GM12878 (cell line): ENCODE results near the gene FBRSL1. TPM values are rescaled to one million over a fixed set of nuclear protein-coding genes. Genes with fewer than 3 reads are reported as not detected.

Experiments
- ATF7 ChIP-seq: fragments of 450-650 bp; IDR thresholded peaks from 2 replicates; pipeline ENCODE4 v1.6.1; 2016; ENCODE audit warnings: low read depth, mild to moderate bottlenecking
- BCLAF1 ChIP-seq: fragments of 450-650 bp; IDR thresholded peaks from 2 replicates; pipeline ENCODE4 v1.6.1; 2017; ENCODE audit warnings: antibody characterized with exemption, mild to moderate bottlenecking, moderate library complexity
- CBX3 ChIP-seq: fragments of 200-600 bp; sonication (generic); IDR thresholded peaks from 2 replicates; pipeline ENCODE4 v1.6.1; 2016; ENCODE audit warnings: low read depth, borderline replicate concordance
- CHD1 ChIP-seq: IDR thresholded peaks from 2 replicates; pipeline ENCODE4 v1.6.1; 2012; ENCODE audit warnings: low read depth, low read length, improper control_type of control experiment
- CHD2 ChIP-seq: IDR thresholded peaks from 2 replicates; pipeline ENCODE4 v1.6.1; 2011; ENCODE audit warnings: low read depth, low read length, improper control_type of control experiment, borderline replicate concordance
- ELK1 ChIP-seq: IDR thresholded peaks from 2 replicates; pipeline ENCODE4 v1.6.1; 2012; ENCODE audit warnings: low read depth, low read length, improper control_type of control experiment
- EP300 ChIP-seq, 2 experiments: fragments of 150-350 bp in 1 of 2; IDR thresholded peaks; 2 replicates each; pipeline ENCODE4 v1.6.1; 2011 to 2012; ENCODE audit warnings: low read depth in 2 of 2, low read length in 2 of 2, borderline replicate concordance in 1 of 2, improper control_type of control experiment in 1 of 2, inconsistent platforms in 1 of 2; ENCODE audit not compliant: control insufficient read depth in 1 of 2
- EZH2 ChIP-seq: IDR thresholded peaks from 2 replicates; pipeline ENCODE4 v1.6.1; 2012; ENCODE audit warnings: low read depth, mild to moderate bottlenecking, control low read depth, inconsistent platforms, low read length, borderline replicate concordance; ENCODE audit not compliant: control insufficient read depth
- GATAD2B ChIP-seq: fragments of 450-650 bp; conservative IDR thresholded peaks from 2 replicates; pipeline ENCODE4 v1.6.1; 2017; ENCODE audit warnings: low read depth, mild to moderate bottlenecking, moderate library complexity
- HDGF ChIP-seq: fragments of 450-650 bp; IDR thresholded peaks from 2 replicates; pipeline ENCODE4 v1.6.1; 2016; ENCODE audit warnings: antibody characterized with exemption
- IRF4 ChIP-seq: IDR thresholded peaks from 2 replicates; pipeline ENCODE4 v1.6.1; 2011; ENCODE audit warnings: low read depth, low read length
- JUNB ChIP-seq: IDR thresholded peaks from 2 replicates; pipeline ENCODE4 v1.6.1; 2016; ENCODE audit warnings: antibody characterized with exemption, mild to moderate bottlenecking
- KLF5 ChIP-seq: fragments of 450-650 bp; IDR thresholded peaks from 2 replicates; pipeline ENCODE4 v1.6.1; 2014; ENCODE audit warnings: mild to moderate bottlenecking; ENCODE audit not compliant: partially characterized antibody
- MEF2B ChIP-seq: fragments of 450-650 bp; IDR thresholded peaks from 2 replicates; pipeline ENCODE4 v1.6.1; 2018; ENCODE audit warnings: mild to moderate bottlenecking, moderate library complexity; ENCODE audit not compliant: partially characterized antibody, poor library complexity, severe bottlenecking
- NR2C2 ChIP-seq: IDR thresholded peaks from 2 replicates; pipeline ENCODE4 v1.6.1; 2011; ENCODE audit warnings: borderline replicate concordance, low read depth; ENCODE audit not compliant: control insufficient read depth, insufficient read length
- POLR2AphosphoS2 ChIP-seq: IDR thresholded peaks from 2 replicates; pipeline ENCODE4 v1.6.1; 2011; ENCODE audit warnings: low read depth, mild to moderate bottlenecking, low read length, improper control_type of control experiment, moderate library complexity
- RAD21 ChIP-seq: IDR thresholded peaks from 2 replicates; pipeline ENCODE4 v1.6.1; 2011; ENCODE audit warnings: mild to moderate bottlenecking, low read depth, low read length, moderate library complexity; ENCODE audit not compliant: insufficient read depth
- RUNX3 ChIP-seq: IDR thresholded peaks from 2 replicates; pipeline ENCODE4 v1.6.1; 2012; ENCODE audit warnings: low read length, inconsistent platforms
- SIN3A ChIP-seq: IDR thresholded peaks from 2 replicates; pipeline ENCODE4 v1.6.1; 2012; ENCODE audit warnings: low read depth, low read length, improper control_type of control experiment
- SIX5 ChIP-seq: IDR thresholded peaks from 2 replicates; pipeline ENCODE4 v1.6.1; 2011; ENCODE audit warnings: mild to moderate bottlenecking, low read depth, low read length, moderate library complexity; ENCODE audit not compliant: severe bottlenecking
- SMARCA5 ChIP-seq: fragments of 450-650 bp; IDR thresholded peaks from 2 replicates; pipeline ENCODE4 v1.6.1; 2017; ENCODE audit warnings: mild to moderate bottlenecking
- SMC3 ChIP-seq: IDR thresholded peaks from 2 replicates; pipeline ENCODE4 v1.6.1; 2011; ENCODE audit warnings: low read length, improper control_type of control experiment, borderline replicate concordance
- TCF12 ChIP-seq: IDR thresholded peaks from 2 replicates; pipeline ENCODE4 v1.6.1; 2011; ENCODE audit warnings: low read depth, mild to moderate bottlenecking, low read length
- TCF3 ChIP-seq: IDR thresholded peaks from 2 replicates; pipeline ENCODE4 v1.6.1; 2012; ENCODE audit warnings: low read depth, mild to moderate bottlenecking, low read length, borderline replicate concordance; ENCODE audit not compliant: insufficient read depth
- YY1 ChIP-seq: IDR thresholded peaks from 2 replicates; pipeline ENCODE4 v1.6.1; 2011; ENCODE audit warnings: low read depth, mild to moderate bottlenecking, low read length
- ZNF217 ChIP-seq: fragments of 450-650 bp; IDR thresholded peaks from 2 replicates; pipeline ENCODE4 v1.6.1; 2017; ENCODE audit warnings: antibody characterized with exemption, mild to moderate bottlenecking
- ZNF384 ChIP-seq: IDR thresholded peaks from 2 replicates; pipeline ENCODE4 v1.6.1; 2012; ENCODE audit warnings: low read depth, mild to moderate bottlenecking, low read length, improper control_type of control experiment, borderline replicate concordance
- ZNF622 ChIP-seq: fragments of 450-650 bp; IDR thresholded peaks from 2 replicates; pipeline ENCODE4 v1.6.1; 2017; ENCODE audit warnings: mild to moderate bottlenecking, inconsistent platforms
- polyA plus RNA-seq, 11 experiments: library from polyadenylated mRNA; depleted of rRNA in 4 of 11; unstranded in 6 of 11; stranded (reverse) in 5 of 11; fragments of >200 nt; fragmentation: Nextera tagmentation in 4 of 11; fragmentation: Illumina TruSeq in 1 of 11; extraction: Ambion mirVana in 4 of 11; extraction: Trizol in 1 of 11; gene quantifications; 1 replicate in 1 of 11; 2 replicates in 10 of 11; pipeline versions ENCODE4 v1.2.1 to v1.2.3, GENCODE V29; 2011 to 2016; ENCODE audit warnings: inconsistent platforms in 2 of 11, missing spikeins in 2 of 11, low read depth in 1 of 11
- total RNA-seq, 4 experiments: library from RNA; depleted of rRNA in 3 of 4; stranded (reverse); fragments of >200 nt in 3 of 4; fragmentation: Illumina TruSeq in 1 of 4; extraction: Trizol in 1 of 4; gene quantifications; 2 replicates each; pipeline versions ENCODE4 v1.2.1 to v1.2.3, GENCODE V29; 2013 to 2021

The FBRSL1 gene
- total and polyA plus RNA-seq, 10 of the 15 experiments (the other 5 are each of a cell fraction or from before 2014, with no cell fraction given), result 0.19 to 55.1 (median 4.1) TPM

- no peak for TF ChIP-seq EZH2
- no peak for TF ChIP-seq SMARCA5
- no peak for TF ChIP-seq ZNF217
- no peak for TF ChIP-seq ZNF622
- no peak for TF ChIP-seq POLR2AphosphoS2
- TF ChIP-seq NR2C2, result no peak
- no peak for TF ChIP-seq SIN3A
- 0 out of 2 replicates have a peak, but pooled peaks have one; percentile 20 for TF ChIP-seq TCF3
- no peak for TF ChIP-seq GATAD2B
- peak; percentile 89 for TF ChIP-seq SMC3
- TF ChIP-seq TCF12, result peak; percentile 55; the same call in 1 of the 2 replicates
- peak; percentile 67 for TF ChIP-seq RAD21
- TF ChIP-seq SIX5, result no peak
- no peak for TF ChIP-seq JUNB
- no peak for TF ChIP-seq ATF7
- no peak for TF ChIP-seq CHD2
- TF ChIP-seq EP300 (IDR thresholded peaks at IDR 0.05; ENCODE audit: borderline replicate concordance in 1 of 2, control insufficient read depth in 1 of 2, low read depth in 2 of 2, low read length in 2 of 2), result no peak
- TF ChIP-seq BCLAF1, result no peak
- no peak for TF ChIP-seq HDGF
- TF ChIP-seq MEF2B, result no peak
- TF ChIP-seq CBX3, result no peak
- no peak for TF ChIP-seq KLF5
- TF ChIP-seq CHD1, result no peak
- TF ChIP-seq YY1, result peak; percentile 26; the same call in 1 of the 2 replicates
- no peak for TF ChIP-seq ZNF384
- no peak for TF ChIP-seq IRF4
- TF ChIP-seq ELK1, result no peak
- no peak for TF ChIP-seq RUNX3
These were observed 33.8 kb downstream of the FBRSL1 start (continued) for GRCh38 chr12:132523576-132524331.
